Activated T-helper 1 cell treated with anti-CD3 and anti-CD28 coated beads, Interleukin-2, amount 50 U/mL, for 16 hours (primary cell): ENCODE data around the gene SORL1-AS1.
A peak's percentile ranks its signal among the peaks of the same experiment; 100 is the strongest.

Experiments
- DNase-seq, 2 donors: peaks; one replicate each; pipeline ENCODE4 v3.0.0-alpha.2; 2020; ENCODE audit warnings: low read depth in 1 of 2, low spot score in 1 of 2

The SORL1-AS1 gene

DNA sequence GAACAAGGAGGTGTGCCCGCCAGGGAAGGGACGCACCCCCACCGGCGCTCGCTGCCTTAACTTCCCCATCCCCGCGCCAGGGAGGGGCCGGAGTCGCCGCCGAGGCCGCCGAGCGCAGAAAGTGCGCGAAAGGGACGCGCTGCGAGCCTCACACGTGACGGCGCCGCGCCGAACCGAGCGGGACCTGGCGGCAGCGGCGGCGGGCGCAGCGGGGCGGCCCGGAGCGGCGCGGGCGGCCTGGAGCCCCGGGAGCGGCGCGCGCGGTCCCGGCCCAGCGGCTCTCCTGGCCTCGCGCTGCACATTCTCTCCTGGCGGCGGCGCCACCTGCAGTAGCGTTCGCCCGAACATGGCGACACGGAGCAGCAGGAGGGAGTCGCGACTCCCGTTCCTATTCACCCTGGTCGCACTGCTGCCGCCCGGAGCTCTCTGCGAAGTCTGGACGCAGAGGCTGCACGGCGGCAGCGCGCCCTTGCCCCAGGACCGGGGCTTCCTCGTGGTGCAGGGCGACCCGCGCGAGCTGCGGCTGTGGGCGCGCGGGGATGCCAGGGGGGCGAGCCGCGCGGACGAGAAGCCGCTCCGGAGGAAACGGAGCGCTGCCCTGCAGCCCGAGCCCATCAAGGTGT is 670 bp downstream of the SORL1-AS1 start, which contains the start of gene SORL1:
SORL1 (plus strand) TSS at position 329 of the 623 bp plus-strand sequence; CDS start at position 347, 18 bp downstream.
- DNase-seq: peak; percentile 49 to 60

DNA sequence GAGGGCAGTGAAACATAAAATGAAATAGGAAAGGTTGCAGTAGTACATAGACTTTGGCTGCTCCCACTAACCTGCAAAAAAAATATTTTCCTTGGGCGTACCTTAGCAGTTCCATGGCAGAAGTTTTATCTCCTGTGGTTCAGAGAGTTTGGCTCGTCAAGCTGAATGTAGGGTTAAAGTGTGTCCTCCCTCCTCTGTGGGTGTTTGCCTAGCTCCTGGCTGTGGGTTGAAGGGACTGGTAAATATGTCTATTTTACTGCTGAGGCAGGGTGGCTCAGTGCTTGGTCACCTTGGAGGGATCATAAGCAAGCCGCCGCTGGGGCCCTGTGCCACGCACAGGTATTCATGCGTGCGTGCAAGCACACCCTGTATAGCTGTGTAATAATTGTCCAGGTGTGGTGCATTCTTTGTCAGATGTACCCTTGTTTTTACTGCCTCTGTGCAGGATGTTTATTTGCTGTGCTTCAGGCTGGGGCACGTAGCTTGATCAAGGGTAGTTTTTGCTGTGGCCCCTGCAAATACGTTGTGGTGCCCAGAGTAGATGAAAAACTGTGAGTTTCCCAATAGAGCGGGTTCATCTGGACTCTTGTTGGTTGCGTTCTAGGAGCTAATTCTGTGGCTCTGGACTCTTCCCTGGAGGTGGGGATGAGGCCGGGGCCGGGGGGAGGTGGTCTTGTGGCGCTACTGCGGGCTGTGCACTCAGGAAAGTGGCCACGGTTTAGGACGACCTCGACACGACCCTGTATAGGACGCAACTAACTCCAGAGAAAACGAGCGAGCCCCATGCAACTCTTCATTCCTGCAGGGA is 1.4 kb downstream of the SORL1-AS1 start:
- peak; percentile 13 to 31 for DNase-seq

- DNase-seq: no peak
Observed at GRCh38 chr11:121450401-121450800, 2.4 kb downstream of the SORL1-AS1 start.

- DNase-seq: no peak
Observed at GRCh38 chr11:121449626-121450025, 3.1 kb downstream of the SORL1-AS1 start.

GRCh38 chr11:121449123-121449522 is 3.6 kb downstream of the SORL1-AS1 start:
- no peak for DNase-seq

DNA sequence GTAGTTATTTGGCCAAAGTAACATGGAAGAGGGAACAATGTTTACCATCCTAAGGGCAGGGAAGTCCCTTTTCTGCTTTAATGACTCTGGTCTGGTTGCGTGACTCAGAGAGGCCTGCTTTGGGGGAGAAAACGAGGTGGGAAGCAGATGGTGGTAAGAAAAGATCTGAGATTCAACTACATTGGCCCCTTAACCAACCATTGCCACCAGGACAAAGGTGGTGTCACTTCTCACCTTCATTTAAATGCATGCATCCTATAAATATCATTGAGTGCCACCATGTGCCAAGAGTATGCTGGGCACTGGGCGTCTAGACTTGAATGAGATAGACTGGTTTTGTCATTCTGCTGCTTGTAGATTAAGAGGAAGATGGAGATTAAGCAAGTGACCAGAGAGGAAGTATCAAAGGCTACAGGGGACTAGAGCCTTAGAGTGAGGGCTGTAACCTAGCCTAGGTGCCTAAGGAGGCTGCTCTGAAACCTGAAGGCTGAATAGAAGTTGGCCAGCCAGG is 4.3 kb downstream of the SORL1-AS1 start:
- no peak for DNase-seq

GRCh38 chr11:121448011-121448410 is 4.8 kb downstream of the SORL1-AS1 start:
- no peak for DNase-seq

- no peak for DNase-seq
Observed at GRCh38 chr11:121446752-121447156, 6.0 kb downstream of the SORL1-AS1 start.

DNA sequence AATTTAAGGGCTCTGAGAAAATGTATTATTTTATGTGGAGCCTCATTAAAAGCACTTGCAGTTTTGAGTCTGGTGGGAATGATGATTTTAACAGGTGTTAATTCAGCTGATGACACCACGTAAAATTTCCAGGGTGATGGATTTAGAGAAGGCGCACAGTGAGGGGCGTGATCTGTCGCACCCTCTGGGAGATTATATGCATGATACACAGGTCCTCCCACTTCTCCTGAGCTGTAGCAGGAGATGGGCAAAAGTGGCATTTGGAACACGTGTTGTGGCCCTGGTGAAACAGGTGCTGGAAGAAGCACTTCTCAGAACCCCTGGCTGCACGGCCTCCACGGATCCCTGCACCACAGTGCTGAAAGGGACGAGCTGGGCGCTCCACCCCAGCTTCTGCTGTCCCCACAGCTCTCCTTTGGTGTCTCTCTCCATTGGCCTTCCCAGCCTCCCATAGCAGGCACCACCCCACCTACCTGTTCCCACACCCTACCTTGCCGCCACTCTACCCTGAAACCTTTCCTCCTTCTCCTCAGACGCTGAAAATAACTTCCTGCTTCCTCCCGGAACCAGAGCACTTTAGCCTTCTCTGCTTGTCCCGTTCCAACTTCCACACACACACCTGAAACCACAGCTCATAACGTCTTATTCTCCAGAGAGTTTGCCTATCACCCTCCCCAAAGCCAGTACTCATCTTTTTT is 7.5 kb downstream of the SORL1-AS1 start:
- no peak for DNase-seq

DNA sequence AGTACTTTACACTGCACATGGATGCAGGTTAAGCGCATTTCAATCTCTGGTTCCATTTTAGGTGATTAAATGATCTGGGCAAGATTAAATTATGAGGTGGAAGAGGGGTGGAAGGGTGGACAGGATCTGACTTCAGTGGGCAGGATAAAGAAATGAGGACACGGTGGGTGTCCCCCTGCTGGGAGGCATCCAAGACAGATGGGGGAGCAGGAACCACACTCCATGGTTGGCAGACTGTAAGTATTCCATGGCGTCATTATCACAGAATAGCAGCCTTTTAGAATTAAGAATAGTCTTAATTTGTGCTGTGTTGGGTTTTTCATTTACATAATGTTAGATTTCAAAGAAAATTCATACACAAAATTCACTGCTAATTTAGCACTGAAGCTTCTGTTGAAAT is 8.2 kb downstream of the SORL1-AS1 start:
- DNase-seq: no peak

DNA sequence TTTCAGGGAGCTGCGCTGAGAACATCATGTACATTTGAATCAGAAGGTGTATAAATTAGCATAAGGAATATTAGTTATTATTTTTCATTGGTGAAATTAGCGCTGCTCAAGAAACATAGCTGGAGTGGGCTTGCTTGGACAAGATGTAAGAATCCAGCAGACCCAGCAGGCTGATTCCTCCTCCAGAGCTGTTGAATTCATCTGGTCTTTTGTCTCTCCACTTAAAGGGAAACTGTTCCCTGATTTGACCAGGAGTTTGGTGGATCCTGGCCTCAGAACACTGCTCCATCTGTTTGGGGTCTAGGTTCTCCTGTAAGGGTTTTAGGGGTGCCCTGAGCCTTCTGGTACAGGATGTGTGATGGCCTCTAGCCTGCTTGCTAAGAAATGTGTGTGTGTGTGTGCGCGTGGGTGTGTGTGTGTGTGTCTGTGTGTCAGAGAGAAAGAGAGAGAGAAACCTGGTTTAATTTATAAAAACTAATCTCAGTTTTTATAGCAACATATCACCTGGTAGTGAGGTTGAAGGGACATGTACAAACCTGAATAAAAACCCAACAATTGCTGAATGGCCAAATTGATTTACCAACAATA is 9.0 kb downstream of the SORL1-AS1 start:
- DNase-seq: no peak

- no peak for DNase-seq
Observed at GRCh38 chr11:121441521-121441920, 11.2 kb downstream of the SORL1-AS1 start.

DNA sequence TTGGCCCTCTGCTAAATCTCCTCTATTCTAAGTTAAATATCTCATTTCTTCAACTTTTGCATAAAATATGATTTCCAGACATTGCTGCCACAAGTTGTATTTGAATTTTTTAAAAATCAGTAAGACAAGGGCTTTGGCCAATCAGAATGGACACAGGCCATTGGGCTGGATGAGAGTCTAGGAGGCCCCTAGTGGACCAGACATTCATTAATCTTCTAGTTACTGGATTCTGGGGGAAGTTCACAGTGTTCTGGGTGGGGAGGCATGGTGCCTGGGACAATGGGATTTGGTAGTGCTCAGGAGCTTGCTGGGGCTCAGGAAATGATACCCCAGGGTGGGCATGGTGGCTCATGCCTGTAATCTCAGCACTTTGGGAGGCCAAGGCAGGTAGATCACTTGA is 13.0 kb downstream of the SORL1-AS1 start:
- no peak for DNase-seq

DNA sequence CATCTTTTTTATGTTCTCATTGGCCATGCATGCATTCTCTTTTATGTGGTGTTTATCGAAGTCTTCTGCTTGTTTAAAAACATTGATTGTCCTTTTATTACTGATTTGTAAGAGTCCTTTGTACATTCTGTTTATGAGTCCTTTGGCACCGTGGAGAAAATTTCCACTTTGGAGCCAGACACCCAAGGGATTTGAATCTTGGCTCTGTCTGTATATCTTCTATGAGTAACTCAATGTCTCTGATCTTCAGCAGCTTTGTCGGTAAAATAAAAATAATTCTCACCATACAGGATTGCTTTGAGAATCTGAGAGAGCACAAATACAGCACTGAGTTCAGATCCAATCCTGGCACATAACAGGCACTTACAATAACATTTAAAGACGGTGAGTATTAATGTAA is 13.4 kb downstream of the SORL1-AS1 start:
- DNase-seq: no peak

- no peak for DNase-seq
Observed at GRCh38 chr11:121437686-121438078, 15.1 kb downstream of the SORL1-AS1 start.

- no peak for DNase-seq
Observed at GRCh38 chr11:121437018-121437685, 15.6 kb downstream of the SORL1-AS1 start.

- no peak for DNase-seq
Observed at GRCh38 chr11:121435551-121436511, 16.9 kb downstream of the SORL1-AS1 start.

DNA sequence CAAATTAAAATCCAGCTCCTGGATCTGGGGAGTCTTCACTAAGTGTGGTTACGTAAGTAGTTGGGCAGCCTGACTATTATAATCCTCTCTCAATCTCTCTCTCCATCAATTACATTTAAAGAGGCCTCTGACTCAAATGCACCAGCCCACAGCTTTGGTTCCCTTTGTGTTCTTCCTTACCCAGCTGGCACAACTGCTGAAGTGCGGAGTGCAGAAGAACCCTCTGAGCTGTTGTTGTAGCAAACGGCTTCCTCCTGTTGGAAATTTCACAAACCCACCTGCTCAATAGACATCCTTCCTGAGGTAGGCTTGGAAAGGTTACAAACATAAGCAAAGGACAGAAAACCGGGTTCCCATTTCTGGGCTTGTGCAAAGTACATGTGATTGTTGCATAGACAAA is 17.6 kb downstream of the SORL1-AS1 start:
- no peak for DNase-seq

GRCh38 chr11:121431820-121432526 is 20.8 kb downstream of the SORL1-AS1 start:
- DNase-seq: no peak
